Measurements from ENCODE around the gene SPATA32.

- TF ChIP-seq, protein P1, sequence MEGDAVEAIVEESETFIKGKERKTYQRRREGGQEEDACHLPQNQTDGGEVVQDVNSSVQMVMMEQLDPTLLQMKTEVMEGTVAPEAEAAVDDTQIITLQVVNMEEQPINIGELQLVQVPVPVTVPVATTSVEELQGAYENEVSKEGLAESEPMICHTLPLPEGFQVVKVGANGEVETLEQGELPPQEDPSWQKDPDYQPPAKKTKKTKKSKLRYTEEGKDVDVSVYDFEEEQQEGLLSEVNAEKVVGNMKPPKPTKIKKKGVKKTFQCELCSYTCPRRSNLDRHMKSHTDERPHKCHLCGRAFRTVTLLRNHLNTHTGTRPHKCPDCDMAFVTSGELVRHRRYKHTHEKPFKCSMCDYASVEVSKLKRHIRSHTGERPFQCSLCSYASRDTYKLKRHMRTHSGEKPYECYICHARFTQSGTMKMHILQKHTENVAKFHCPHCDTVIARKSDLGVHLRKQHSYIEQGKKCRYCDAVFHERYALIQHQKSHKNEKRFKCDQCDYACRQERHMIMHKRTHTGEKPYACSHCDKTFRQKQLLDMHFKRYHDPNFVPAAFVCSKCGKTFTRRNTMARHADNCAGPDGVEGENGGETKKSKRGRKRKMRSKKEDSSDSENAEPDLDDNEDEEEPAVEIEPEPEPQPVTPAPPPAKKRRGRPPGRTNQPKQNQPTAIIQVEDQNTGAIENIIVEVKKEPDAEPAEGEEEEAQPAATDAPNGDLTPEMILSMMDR (conservative IDR thresholded peaks at IDR 0.05), result no peak
- no peak for TF ChIP-seq ZFX (IDR thresholded peaks at IDR 0.05)
Observed at GRCh38 chr17:45251931-45252330, 10.0 kb downstream of the SPATA32 start.

Data from C4-2B (cell line).